Measurements from ENCODE around the gene TSPYL4.

GRCh38 chr6:116221911-116222310, 32.0 kb downstream of the TSPYL4 start:
- TF ChIP-seq CTCF (optimal IDR thresholded peaks at IDR 0.05 in 1 of 3, IDR thresholded peaks at IDR 0.05 in 1 of 3, conservative IDR thresholded peaks at IDR 0.05 in 1 of 3; ENCODE audit: extremely low read depth in 1 of 3, insufficient read depth in 2 of 3, low read length in 3 of 3) (no peak), EZH2 (IDR thresholded peaks at IDR 0.05; ENCODE audit: low read length) (no peak)
